ENCODE measurements around the gene PRDM15. TPM values are rescaled to one million over a fixed set of nuclear protein-coding genes. Genes with fewer than 3 reads are reported as not detected.

PRDM15 gene
- polyA plus RNA-seq, 3 donors from 2014 or later, result 1.3 to 3.5 TPM; not detected in 1

DNA sequence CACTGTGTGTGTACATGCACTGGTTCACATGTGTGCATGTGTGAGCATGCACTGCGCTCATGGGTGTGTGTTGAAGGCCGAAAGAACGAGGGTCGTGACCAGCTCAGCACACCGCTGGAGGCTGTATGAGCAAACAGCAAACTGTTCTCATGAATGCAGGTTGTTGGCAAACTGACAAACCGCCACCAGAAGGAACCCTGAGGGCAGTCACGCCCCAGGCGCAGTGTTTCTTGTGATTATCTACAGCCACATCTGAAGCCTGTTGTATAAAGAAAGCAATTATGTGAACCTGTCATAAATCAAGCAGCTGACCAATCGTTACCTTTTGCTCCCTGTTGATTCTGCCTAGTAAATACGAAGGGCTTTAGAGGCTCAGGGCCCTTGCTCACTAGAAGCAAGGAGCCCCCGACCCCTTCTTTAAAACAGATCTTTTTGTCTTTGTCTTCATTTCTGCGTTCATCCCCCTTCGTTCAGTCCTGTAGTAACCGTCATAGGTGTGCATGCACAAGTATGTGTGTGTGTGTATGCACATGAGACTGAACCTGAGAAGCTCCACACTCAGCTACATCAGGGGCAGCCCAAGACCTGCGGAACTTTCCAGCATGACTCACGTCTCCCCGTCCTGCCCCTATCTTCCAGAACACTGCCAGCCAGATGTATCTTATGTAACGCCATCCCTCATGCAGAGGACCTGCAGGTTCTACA is 95.5 kb downstream of the PRDM15 start:
- peaks cover 2 to 18% of the 10 kb centered on the region in 2 donors for H3K4me1 Mint-ChIP-seq
- no peaks in the 10 kb centered on the region for H3K36me3 Mint-ChIP-seq
- H3K4me3 Mint-ChIP-seq, result no peak overlapping the region
- H3K9me3 Mint-ChIP-seq, result no peaks in the 10 kb centered on the region
- H3K27me3 Mint-ChIP-seq (ENCODE audit: low read depth in 3 of 3), result peaks cover 11 to 48% (median 21%) of the 10 kb centered on the region in 3 donors
- no peak overlapping the region for H3K27ac Mint-ChIP-seq
- DNase-seq, result peak in 1 of 3 donors; percentile 13

DNA sequence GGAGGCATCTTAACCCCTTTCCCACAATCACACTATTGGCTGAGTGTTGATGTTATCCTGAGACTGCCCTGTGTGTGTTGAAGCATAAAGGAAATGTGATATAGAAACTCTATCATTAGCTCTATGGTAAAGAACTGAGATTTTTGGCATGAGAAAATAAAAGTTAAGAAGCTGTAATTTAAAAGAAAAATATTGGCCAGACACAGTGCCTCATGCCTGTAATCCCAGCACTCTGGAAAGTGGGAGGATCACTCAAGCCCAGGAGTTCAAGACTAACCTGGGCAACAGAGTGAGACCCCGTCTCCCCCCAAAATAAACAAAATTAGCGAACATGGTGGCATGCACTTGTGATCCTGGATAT is 98.1 kb downstream of the PRDM15 start:
- H3K9me3 Mint-ChIP-seq, result no peaks in the 10 kb centered on the region
- DNase-seq, result no peak
- H3K4me3 Mint-ChIP-seq, result no peak overlapping the region
- no peak overlapping the region for H3K27ac Mint-ChIP-seq
- peaks cover 11 to 53% (median 18%) of the 10 kb centered on the region in 3 donors for H3K27me3 Mint-ChIP-seq (ENCODE audit: low read depth in 3 of 3)
- H3K36me3 Mint-ChIP-seq, result no peaks in the 10 kb centered on the region
- peaks cover 2 to 18% of the 10 kb centered on the region in 2 donors for H3K4me1 Mint-ChIP-seq

DNA sequence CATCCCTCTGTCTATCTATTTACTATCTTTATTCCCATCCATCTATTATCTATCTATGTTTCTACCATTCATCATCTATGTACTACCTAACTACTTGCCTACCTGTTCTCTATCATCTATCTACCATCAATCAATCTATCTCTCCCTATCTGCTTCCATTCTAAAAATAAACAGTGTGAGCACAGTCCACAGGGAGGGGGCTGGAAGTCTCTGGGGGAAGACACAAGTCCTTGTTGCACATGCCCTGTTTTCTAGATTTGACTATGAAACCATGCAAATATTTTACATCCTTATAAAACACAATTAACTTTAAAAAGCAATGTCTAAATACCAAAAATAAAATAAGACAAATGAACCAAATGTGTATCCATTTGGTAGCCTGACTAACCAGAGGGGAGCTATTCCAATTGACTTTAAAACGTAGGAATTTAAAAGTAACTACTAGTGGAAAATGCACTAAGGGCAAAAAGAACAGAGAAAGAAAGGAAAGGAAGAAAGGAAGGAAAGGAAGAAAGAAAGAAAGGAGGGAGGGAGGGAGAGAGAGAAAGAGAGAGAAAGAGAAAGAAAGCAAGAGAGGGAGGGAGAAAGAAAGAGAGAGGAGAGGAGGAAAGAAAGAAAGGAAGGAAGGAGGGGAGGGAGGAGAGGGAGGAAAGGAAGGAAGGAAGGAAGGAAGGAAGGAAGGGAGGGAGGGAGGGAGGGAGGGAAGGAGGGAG is 98.7 kb downstream of the PRDM15 start:
- DNase-seq, result no peak
- Mint-ChIP-seq H3K4me3 (no peak overlapping the region), H3K27ac (no peak overlapping the region), H3K4me1 (peaks cover 2 to 18% of the 10 kb centered on the region in 2 donors), H3K27me3 (ENCODE audit: low read depth in 3 of 3) (peaks cover 11 to 55% (median 18%) of the 10 kb centered on the region in 3 donors), H3K36me3 (no peaks in the 10 kb centered on the region), H3K9me3 (no peaks in the 10 kb centered on the region)

DNA sequence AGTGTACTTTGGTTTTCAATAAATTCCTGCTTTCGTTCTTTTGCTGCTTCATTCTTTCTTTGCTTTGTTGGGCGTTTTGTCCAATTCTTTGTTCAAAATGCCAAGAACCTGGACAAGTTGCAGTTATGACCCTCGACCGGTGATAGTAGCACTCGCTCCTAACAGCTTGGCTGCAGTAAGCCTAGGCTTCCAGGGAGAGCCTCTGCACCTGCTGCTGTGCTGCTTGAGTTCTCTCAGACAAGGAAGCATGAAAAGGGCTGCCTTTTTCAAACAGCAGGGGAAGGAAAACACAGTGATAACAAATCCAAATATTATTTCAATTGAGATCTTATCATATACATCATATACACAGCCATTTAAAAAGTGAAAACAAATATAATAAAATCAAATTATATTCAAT is 99.5 kb downstream of the PRDM15 start:
- H3K27ac Mint-ChIP-seq, result no peak overlapping the region
- no peak overlapping the region for H3K4me3 Mint-ChIP-seq

DNA sequence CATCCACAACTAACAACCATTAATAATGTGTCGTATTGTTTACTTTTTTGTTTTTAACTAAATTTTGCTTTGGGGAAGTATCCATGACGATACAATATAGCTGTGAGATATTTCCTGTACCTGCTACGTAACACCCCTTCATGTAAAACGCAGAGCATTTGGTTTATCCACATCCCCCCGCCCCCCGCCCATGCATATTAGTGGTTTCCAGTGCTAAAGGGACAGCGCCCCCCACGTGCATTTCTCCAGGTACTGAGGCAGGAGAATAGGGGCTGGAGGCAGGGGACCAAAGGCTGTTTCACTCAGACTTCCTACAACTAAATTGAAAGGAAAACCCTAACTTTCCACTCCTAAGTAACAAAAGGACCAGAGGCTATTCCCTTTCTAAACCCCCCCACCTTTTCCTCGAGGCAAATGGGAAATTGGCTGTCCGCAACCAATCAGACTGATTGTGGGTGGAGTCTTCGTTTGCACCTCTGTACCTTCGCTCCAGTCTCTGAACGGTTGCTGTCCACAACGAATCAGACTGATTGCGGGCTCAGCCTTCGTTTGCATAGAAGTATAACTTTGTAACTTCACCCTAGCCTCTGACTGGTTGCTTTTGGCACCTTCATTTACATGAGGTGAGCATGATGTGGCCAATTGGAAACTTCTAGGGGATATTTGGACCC is 100.1 kb downstream of the PRDM15 start:
- Mint-ChIP-seq H3K36me3 (no peaks in the 10 kb centered on the region), H3K27me3 (ENCODE audit: low read depth in 3 of 3) (peaks cover 10 to 53% (median 18%) of the 10 kb centered on the region in 3 donors), H3K27ac (no peak overlapping the region), H3K4me1 (peaks cover 2 to 18% of the 10 kb centered on the region in 2 donors), H3K4me3 (no peak overlapping the region), H3K9me3 (no peaks in the 10 kb centered on the region)
- DNase-seq, result no peak

More for the DNA sequence above, 99.5 kb downstream of the PRDM15 start:
- Mint-ChIP-seq H3K27me3 (ENCODE audit: low read depth in 3 of 3) (peaks cover 11 to 52% (median 18%) of the 10 kb centered on the region in 3 donors), H3K36me3 (no peaks in the 10 kb centered on the region), H3K4me1 (peaks cover 2 to 18% of the 10 kb centered on the region in 2 donors), H3K9me3 (no peaks in the 10 kb centered on the region)
- DNase-seq, result no peak

DNA sequence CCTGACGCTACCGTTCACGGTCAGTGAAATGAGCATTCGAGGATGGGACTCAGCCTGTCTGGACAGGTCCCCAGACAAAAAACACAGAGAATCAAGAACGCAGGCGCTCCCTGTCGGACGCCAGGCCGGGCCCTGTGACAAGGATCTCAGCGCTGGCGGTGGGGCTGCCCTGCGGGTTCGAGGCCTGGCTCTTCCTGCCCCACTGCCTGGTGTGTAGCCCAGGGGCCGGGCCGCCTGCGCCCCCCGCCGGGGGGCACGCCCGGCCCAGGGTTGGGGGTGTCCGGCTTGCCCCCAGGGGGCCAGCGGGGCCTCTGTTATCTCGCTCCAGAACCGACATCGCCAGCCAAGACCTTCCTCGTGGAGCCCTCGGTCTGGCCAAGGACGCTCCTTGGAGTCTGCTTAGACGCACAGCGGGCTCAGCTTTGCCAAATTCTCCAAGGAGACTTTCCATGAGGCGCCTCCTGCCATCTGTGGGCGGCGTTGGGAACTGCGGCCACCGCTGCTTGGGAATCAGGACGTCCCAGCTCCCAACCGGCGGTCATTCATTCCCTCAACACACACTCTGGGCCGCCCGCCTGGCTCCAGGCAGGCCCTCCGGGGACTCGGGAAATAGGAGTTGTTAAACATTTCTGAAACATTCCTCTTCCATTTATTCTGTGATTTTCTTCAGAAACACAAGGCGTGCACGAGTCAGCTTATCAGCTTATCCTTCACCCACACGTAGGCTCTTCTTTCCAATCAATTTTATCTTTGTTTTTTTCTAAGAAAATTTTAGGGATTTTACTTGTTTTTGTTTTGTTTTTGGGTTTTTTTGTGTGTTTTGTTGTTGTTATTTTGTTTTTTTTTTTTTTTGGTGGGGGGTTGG is 101.0 kb downstream of the PRDM15 start:
- no peak for DNase-seq
- Mint-ChIP-seq H3K27ac (no peak overlapping the region), H3K27me3 (ENCODE audit: low read depth in 3 of 3) (peaks cover 6 to 47% (median 14%) of the 10 kb centered on the region in 3 donors), H3K9me3 (no peaks in the 10 kb centered on the region), H3K36me3 (no peaks in the 10 kb centered on the region), H3K4me3 (no peak overlapping the region), H3K4me1 (peaks cover 0 to 11% of the 10 kb centered on the region in 2 donors)

DNA sequence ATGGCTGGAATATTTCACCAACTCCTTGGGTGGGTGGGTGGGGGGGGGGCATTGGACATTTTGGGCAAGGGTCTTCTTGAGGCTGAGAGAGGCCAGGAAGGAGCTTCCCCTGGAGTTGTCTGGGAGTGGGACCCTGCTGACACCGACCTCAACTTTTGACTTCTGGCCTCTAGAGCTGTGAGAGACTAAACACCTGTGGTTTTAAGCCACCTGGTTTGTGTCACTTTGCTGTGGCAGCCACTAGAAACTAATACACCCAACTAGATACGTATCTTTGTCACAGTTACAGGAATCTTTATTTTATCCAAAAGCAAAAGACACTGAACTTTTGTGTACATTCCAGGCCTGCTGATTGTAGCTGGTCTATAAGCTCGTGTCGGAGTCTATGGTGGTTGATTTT is 102.4 kb downstream of the PRDM15 start:
- H3K36me3 Mint-ChIP-seq, result no peaks in the 10 kb centered on the region
- H3K9me3 Mint-ChIP-seq, result no peaks in the 10 kb centered on the region
- H3K27ac Mint-ChIP-seq, result no peak overlapping the region
- peaks cover 9 to 42% (median 13%) of the 10 kb centered on the region in 3 donors for H3K27me3 Mint-ChIP-seq (ENCODE audit: low read depth in 3 of 3)
- DNase-seq, result no peak
- no peak overlapping the region for H3K4me3 Mint-ChIP-seq
- H3K4me1 Mint-ChIP-seq, result peaks cover 0 to 11% of the 10 kb centered on the region in 2 donors

DNA sequence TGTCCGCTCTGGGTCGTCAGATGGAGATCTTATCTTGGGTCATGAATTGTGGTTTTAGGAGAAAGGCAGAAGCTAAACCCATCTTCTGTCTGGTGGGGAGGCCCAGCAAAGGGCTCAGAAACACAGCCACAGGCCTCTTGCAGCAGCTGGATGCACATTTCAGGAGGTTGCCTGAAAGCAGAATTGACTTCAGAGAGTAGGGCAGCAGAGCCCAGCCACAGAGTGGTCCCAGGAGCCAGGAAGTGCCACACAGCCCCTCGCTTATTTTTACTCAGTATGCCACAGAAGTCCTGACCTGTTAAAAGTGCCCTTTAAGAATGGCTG is 104.0 kb downstream of the PRDM15 start:
- H3K4me3 Mint-ChIP-seq, result no peak overlapping the region
- H3K27me3 Mint-ChIP-seq (ENCODE audit: low read depth in 3 of 3), result peaks cover 6 to 41% (median 12%) of the 10 kb centered on the region in 3 donors
- no peaks in the 10 kb centered on the region for H3K9me3 Mint-ChIP-seq
- no peaks in the 10 kb centered on the region for H3K36me3 Mint-ChIP-seq
- no peak overlapping the region for H3K27ac Mint-ChIP-seq
- peaks cover 0 to 11% of the 10 kb centered on the region in 2 donors for H3K4me1 Mint-ChIP-seq
- no peak for DNase-seq

DNA sequence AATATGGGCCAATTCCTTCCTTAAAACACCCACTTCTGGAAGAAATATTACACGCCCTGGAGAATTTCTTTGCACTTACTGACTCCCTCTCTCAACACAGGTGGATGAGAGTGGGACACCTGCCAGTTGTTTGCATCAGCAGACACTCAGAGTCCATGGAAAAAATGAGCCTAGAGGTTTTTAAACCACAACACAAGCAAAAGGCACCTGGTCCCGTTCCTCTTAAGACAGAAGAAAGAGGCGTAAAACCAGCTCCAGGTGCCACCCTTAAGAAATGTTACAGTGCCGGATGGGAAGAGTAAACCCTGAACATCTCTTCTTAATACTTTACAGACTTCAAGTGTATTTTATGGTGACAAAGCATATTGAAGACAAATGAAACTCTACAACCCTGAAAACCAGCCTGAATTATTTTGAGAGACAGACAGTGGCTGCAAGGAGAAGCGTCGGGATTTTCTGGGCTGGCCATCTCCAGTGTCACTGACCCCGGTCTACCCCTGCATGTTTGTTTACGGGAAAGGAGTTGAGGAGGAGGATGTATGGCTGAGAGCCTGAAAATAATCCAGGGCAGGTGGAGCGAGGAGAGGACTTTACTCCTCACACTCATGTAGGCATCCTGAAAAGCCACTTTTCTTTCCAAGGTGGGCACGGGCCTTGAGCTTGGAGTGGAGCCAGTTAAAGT is 104.5 kb downstream of the PRDM15 start:
- no peak overlapping the region for H3K27ac Mint-ChIP-seq
- peaks cover 7 to 42% (median 13%) of the 10 kb centered on the region in 3 donors for H3K27me3 Mint-ChIP-seq (ENCODE audit: low read depth in 3 of 3)
- H3K9me3 Mint-ChIP-seq, result no peaks in the 10 kb centered on the region
- H3K4me1 Mint-ChIP-seq, result peaks cover 0 to 8% of the 10 kb centered on the region in 2 donors
- no peak overlapping the region for H3K4me3 Mint-ChIP-seq
- no peaks in the 10 kb centered on the region for H3K36me3 Mint-ChIP-seq
- DNase-seq, result no peak

DNA sequence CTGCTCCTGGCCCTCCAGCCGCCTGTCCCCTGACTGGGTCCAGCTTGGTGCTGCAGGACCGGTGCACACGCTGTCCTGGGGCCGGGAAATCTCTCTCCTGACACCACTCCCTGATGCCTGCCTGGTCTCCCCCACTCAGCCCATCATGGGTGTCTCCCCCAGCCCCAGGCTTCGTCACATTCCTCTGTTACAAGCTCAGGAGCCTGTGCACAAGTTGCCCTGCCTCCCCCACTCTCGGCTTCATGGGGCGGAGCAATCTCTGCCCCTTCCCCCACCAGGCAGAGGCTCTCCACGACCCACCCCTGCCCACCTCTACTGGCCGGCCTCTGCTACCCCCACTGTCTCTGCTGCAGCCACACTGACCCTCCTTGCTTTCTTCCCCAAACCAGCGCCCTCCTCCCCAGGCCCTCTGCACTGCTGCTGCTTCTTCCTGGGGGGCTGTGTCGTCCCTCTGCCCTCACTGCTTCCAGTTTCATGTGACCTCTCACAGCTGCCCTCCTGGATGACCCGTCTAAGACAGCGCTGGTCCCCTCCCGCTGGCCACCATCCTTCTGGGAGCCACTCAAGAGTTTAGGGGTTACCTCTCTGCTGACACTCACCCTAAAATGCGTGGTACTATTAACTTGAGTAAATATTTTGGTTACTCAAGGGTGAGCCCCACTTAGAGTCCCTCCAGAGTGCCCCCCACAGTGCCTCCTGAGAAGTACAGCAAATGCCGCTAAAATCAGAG is 106.6 kb downstream of the PRDM15 start:
- no peak for DNase-seq
- Mint-ChIP-seq H3K27ac (no peak overlapping the region), H3K4me1 (peaks cover 17% of the 10 kb centered on the region in 2 donors), H3K27me3 (ENCODE audit: low read depth in 3 of 3) (peaks cover 12 to 31% (median 12%) of the 10 kb centered on the region in 3 donors), H3K4me3 (no peak overlapping the region), H3K9me3 (no peaks in the 10 kb centered on the region), H3K36me3 (no peaks in the 10 kb centered on the region)

DNA sequence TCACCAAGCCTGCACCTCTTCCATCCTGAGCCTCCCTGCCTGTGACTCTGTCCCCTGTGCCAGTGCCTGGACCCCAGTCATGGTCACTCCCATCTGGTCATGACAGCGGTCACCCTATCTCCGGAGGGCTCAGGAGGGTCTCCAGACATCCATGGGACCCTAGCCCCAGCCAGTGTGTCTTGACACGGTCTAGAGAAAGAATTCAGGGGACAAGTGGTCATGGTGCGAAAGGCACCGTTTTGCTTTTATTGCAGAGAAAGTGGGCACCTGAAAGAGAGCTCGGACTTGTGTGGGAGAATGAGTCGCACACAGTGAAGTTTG is 107.6 kb downstream of the PRDM15 start:
- DNase-seq, result no peak
- Mint-ChIP-seq H3K4me1 (peaks cover 22 to 24% of the 10 kb centered on the region in 2 donors), H3K9me3 (peaks cover 0 to 4% (median 0%) of the 10 kb centered on the region in 6 donors), H3K27ac (no peak overlapping the region), H3K27me3 (ENCODE audit: low read depth in 3 of 3) (peaks cover 16 to 34% (median 17%) of the 10 kb centered on the region in 3 donors), H3K36me3 (peaks cover 0 to 3% (median 0%) of the 10 kb centered on the region in 3 donors), H3K4me3 (no peak overlapping the region)

DNA sequence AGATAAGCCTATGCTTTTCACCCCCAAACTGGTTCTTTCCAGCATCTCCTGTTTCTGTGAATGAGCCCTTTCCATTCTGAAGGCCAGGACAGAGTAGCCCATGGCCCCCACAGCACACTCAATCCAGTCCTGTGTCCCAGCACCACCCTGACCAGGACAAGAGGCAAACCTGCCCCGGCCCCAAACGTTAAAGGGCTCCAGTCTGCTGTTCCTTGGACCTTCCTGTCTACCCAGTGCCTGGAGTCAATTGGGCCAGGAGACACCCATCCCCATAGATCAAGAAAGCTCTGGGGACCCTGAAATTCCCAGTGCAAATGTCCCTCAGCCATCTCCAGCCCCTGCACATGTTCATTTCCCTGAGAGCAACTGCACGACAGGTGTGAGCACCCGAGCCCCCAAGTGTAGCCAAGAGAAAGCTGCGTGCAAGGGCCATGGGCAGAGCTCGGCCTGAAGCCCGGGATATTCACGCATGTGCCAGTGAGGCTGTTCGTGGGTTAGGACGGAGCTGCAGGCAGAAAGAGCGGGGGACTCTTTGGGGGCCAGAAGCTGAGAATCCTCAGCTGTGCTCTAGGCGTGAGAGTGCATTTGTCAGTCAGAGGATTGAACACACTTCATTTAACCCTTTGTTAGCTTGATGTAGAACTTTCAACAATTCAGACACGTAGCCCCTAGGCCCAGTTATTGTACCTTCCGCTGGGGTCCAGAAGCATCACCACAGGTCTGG is 108.1 kb downstream of the PRDM15 start:
- peaks cover 22 to 24% of the 10 kb centered on the region in 2 donors for H3K4me1 Mint-ChIP-seq
- no peak overlapping the region for H3K4me3 Mint-ChIP-seq
- H3K36me3 Mint-ChIP-seq, result peaks cover 0 to 3% (median 0%) of the 10 kb centered on the region in 3 donors
- H3K27me3 Mint-ChIP-seq (ENCODE audit: low read depth in 3 of 3), result peaks cover 16 to 34% (median 17%) of the 10 kb centered on the region in 3 donors
- no peak for DNase-seq
- H3K27ac Mint-ChIP-seq, result no peak overlapping the region
- H3K9me3 Mint-ChIP-seq, result peaks cover 0 to 4% (median 0%) of the 10 kb centered on the region in 6 donors
